HG02763 (cell line): Measurements from ENCODE around the gene EYA2.
"Not testable (repeated sequence)": the region's sequence is repeated elsewhere in the genome, so short reads cannot be mapped to it uniquely, and the experiment has no call there.

ENCODE experiments used
- ATAC-seq: cut with Tn5 transposase; IDR thresholded peaks from one replicate; pipeline ENCODE4 v1.9.1; 2021; ENCODE audit warnings: mild to moderate bottlenecking, moderate library complexity; ENCODE audit not compliant: unreplicated experiment

EYA2 gene

DNA sequence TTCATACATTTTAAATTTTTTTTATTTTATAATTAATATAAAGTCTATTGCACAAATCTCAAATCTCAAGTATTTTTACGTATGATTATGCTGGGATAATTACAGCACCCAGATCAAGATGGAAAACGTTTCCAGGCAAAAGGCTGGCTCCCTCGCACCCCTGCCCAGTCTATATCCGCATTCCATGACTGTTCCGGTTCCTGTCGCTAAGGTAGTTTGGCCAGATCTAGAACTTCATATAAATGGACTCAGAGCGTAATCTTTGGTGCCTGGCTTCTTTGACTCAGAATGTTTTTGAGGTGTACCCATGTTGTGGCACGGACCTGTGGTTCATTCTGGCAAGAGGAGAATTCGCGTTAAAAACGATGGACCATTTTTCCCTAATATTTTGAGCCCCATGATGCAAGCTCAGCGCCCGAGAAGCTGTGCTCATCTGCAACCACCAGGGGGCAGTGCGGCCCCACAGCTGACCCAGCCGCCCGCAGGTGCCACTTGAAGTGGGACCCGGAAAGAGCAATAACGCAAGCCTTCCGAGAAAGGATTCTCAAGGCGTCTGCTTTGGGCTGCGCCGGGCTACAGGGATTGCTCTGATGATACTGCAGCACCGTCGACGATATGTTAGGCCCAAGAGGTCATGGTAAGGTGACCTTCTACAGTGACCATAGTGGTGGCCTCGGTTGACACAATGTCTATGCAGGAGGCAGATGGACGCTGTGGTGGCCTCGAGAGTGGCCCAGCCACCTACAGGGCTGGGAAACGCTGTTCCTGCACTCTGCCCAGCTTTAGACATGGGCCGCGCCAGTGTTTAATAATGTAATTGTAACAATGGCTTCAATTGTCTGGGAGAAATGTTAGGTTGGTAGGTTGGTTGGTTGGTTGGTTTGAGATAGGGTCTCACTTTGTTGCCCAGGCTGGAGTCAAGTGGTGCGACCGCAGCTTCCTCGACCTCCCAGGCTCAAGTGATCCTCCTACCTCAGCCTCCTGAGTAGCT lies 301.7 kb downstream of the EYA2 start:
- ATAC-seq: peak; percentile 60

- no peak for ATAC-seq
Observed at GRCh38 chr20:47198254-47198671, 303.6 kb downstream of the EYA2 start.

DNA sequence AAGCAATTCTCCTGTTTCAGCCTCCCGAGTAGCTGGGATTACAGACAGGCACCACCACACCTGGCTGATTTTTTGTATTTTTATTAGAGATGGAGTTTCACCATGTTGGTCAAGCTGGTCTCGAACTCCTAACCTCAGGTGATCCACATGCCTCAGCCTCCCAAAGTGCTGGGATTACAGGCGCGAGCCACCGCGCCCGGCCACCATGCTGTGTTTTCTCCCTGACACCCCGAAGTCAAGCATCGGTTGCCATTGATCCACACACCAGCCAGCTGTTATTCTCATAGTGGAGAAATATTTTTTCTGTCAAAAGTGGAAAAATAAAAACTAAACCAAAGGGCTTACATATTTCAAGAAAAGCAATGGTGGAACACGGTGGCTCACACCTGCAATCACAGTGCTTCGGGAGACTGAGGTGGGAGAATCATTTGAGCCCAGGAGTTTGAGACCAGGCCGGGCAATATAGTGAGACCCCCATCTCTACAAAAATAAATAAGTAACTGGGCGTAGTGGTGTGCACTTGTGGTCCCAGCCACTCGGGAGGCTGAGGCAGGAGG lies 304.4 kb downstream of the EYA2 start:
- ATAC-seq: no peak

GRCh38 chr20:47201074-47201730 lies 306.6 kb downstream of the EYA2 start:
- no peak for ATAC-seq

DNA sequence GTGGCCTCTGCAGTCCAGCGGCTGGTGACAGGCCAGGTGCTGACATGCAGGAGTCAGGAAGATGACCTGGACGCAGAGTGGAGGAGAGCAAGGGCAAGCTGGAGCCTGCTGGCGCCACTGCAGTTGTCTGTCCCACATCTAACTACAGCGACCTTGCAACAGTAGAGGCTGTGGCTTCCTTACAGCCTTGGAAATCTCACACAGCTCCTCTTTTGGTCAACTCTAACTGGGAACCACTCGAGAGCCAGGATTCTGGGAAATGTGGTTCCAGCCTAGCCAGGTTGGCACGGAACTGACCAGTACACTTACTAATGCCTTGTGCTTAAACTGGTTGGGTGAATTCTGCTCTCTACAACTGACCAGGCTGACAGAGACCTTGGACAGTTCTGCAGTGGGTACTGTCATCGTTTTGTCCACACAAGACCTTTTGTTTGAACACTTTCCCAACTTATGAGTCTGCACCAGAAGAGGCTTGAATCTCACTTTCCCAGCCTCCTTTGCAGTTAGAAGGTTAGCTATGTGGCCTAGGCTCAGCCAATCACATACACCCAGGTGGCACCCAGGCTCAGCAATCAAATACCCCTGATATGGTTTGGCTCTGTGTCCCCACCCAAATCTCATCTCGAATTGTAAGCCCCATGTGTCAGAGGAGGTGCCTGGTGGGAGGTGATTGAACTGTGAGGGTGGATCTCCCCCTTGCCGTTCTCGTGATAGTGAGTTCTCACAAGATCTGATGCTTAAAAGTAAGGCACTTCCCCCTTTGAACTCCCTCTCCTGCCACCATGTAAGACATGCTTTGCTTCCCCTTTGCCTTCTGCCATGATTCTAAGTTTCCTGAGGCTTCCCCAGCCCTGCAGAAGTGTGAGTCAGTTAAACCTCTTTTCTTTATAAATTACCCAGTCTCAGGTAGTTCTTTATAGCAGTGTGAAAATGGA lies 308.4 kb downstream of the EYA2 start:
- ATAC-seq: no peak

DNA sequence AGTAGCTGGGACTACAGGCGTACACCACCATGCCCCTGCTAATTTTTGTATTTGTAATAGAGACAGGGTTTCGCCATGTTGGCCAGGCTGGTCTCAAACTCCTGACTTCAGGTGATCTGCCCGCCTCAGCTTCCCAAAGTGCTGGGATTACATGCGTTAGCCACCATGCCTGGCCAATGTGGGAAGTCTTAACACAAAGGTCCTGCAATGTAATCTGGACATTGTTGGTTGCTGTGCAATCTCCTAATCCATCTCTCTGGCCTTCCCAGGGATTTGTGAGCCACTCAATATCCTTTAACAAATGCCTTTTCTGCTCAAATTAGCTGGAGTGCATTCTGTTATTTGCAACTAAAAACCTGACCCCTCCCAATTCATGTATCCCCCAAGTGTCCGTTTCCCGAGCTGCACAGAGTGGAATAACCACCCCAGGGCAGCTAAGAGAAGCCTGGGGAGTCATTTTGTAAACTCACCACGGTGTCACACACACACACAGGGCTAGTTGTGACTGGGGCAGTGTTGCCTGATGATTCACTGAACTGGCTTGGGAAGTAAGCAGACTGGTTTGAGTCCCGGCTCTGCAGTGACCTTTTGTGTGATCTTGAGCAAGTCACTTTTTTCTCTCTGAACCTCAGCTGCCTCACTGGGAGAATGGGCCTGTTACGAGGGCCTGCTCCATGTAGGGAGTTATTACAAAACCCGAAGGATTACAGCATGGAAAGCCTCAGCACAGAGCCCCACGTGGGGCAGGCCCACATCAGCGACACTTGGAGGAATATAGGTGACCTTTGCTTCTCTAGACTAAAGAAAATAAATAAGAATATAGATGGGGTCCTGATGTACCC lies 309.6 kb downstream of the EYA2 start:
- no peak for ATAC-seq

GRCh38 chr20:47204850-47205122 lies 310.1 kb downstream of the EYA2 start:
- not testable (repeated sequence) for ATAC-seq

- ATAC-seq: no peak
Observed at GRCh38 chr20:47205577-47206123, 311.0 kb downstream of the EYA2 start.

DNA sequence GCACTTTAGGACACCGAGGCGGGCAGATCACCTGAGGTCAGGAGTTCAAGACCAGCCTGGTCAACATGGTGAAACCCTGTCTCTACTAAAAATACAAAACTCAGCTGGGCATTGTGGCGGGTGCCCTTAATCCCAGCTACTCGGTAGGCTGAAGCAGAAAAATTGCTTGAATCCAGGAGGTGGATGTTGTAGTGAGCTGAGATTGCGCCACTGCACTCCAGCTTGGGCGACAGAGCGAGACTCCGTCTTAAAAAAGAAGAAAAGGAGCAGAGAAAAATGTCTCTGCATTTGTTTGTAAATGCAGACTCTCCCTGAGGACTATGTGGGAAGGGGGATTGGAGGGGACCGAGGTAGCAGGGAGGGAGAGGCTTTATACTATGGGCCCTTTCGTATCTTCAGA lies 311.9 kb downstream of the EYA2 start:
- not testable (repeated sequence) for ATAC-seq

GRCh38 chr20:47206962-47207641 lies 312.5 kb downstream of the EYA2 start:
- no peak for ATAC-seq

DNA sequence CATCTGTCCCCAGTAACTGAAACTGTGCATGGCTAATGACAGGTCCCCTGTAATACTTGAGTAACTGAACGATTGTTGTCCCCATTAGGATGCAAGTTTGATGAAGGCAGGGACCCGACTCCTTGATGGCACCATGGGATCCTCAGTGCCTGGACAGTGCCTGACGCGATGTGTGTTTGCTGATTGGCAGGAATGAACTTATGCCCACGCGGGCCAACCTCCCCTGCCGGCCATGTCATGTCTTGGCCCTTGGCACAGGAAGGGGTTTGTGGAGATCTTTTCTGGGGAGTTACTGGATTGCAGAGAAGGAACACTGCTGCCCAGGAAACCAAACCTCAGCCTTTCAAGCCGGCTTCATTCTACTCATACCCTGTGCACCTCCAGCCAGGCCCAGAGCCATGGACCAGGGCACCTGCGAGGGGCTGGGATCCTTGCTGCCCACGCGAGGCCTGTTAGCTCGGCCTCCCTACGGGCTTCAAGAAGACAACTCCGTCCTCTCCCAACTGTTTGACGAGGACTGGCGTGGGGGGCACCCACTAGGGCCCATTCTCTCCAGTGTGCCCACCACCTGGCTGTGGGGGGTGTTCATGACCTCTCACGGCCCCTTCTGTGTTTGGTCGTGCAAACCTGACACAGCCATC lies 314.0 kb downstream of the EYA2 start:
- ATAC-seq: no peak

- no peak for ATAC-seq
Observed at GRCh38 chr20:47209982-47210381, 315.3 kb downstream of the EYA2 start.

DNA sequence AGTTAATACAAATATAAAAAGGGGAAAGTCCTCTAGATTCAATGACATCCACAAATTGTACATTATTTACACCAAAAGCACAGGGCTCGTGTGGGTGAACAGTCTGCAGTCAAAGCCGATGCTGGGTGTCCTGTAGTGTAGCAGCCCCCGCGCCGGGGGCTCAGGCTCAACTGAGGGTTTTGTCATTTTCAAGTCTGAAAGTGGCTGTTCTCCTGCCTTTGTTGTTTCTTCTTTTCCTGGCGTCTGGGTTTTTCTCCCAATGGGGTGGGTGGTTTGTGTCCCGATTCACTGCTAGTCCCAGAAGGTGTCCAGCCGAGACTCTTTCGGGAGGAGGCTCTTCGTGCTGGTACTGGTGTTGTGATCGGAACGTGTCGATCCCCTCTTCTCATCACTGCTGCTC lies 315.8 kb downstream of the EYA2 start:
- ATAC-seq: no peak

DNA sequence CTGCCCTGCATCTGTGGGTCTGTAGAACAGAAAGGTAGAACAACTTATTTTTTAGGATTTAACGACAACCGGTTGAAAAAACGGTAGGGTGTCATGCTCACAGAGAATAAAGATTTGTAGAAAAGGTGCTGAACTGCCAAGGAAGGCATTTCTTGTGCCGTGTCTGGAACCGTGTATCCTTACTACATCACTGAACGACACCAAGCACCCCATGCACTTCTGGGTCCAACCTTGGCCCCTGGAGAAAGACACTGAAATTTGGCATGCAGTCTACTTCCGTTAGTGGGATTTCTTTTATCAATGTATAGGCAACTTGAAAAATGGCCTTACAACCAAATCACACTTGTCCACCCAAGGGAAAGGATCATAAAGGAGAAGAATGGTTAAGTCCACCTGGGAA lies 316.4 kb downstream of the EYA2 start:
- ATAC-seq: no peak

DNA sequence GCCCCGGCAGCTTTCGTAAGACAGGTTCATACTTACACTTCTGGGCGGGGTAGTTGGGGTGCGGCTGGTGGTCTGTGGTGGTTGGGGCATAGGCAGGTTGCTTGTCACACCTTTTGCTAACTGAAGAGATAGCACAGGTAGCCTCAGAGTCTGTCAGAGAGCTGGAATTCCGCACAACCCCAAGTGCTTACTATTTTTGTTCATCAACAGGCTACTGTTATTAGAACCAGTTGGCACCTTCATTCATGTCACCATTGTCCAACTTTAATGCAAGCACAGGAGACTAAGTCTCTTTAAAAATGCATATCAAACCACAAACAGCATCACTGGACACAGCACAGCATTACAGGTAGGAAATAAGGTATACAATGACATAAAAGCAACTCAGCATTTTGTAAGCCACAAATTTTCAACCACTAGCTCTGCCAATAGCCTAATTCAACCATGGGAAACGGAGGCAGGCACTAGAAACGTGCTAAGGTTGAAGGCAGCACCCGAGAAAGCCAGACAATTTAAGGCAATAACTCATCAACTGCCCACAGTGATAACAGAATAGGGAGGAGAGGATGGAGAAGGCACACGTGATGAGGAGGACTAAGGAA lies 318.1 kb downstream of the EYA2 start:
- ATAC-seq: no peak

DNA sequence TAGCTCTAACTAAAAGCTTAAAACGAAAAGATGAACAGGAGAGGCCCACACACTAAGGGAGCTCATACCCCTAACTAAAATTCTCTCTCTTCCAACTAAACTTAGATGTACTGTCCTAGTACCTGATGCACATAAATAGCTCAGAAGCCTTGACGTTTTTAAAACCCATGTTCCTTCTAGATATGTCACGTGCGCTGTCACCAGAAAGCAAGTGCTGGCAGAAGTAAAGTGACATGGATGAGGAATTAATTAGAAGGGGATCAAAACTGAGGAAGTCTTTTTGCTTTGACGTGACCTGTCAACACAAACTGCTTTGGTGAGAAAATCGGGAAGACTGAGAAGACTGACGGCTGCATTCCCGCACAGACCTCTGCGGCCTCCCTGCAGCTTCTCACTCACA lies 319.3 kb downstream of the EYA2 start:
- ATAC-seq: no peak

DNA sequence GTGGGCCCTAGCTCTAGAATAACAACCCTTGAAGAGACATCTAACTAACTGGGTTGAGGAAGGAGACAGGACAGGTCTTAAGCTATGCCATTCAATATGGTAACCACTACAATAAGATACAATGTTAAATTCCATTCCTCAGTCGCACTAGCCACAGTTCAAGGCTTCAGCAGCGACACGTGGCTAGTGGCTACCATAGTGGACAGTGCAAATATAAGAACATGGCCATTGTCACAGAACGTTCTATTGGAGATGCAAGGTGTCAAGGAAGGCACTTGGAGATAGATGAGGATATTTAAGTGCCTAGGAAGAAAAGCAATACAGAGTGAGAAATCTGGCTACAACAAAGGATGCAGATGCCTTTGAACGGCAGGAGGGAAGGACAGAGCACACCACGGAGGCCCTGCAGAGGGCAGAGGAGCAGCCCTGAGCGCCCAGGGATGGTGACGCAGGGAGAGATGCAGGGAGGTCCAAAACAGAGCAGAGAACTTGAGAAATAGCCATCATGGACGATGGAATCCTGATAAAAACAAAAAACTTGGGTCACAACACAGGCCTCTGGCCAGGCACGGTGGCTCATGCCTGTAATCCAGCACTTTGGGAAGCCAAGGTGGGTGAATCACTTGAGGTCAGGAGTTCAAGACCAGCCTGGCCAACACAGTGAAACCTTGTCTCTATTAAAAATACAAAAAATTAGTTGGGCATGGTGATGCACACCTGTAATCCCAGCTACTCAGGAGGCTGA lies 321.2 kb downstream of the EYA2 start:
- ATAC-seq: no peak
